ENCODE data around the gene GRIK2.

The GRIK2 gene

DNA sequence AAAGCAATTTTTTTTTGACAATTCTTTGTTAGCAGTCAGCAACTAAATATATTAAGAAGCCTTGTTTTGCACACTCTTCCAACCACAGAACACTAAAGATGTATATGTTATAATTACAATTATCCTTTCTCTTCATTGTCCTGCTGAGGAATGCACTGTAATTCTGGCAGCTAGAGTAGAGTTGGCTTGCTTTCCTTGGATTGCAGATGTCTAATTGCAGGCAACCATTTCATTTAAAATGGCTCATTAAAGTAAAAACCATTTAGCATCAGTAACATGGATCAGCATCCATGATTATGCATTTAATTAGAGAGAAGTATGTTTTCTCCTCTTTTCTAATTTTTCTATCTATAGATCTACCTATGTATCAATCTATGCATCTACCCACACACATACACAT is 335.4 kb downstream of the GRIK2 start:
- DNase-seq = no peak

DNA sequence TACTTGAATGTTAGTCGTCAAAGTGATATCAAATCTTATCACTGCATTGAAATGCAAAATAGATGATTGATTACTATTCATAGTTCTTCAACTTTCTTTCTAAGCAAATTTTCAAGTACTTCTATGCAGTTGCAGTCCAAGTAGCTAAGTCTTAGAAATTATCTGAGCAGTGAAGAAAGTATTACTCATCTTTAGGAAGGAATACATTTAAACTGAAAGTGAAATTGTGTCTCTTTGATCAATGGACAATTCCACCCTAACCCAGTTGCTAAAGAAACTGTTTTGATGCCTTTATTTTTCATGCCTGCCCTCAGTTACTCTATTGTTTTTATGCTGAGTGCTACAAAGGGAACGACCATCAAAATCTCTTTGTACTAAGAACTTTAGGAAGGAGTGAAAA is 337.4 kb downstream of the GRIK2 start:
- DNase-seq = no peak

GRCh38 chr6:101733899-101734298 is 340.4 kb downstream of the GRIK2 start:
- no peak for DNase-seq

DNA sequence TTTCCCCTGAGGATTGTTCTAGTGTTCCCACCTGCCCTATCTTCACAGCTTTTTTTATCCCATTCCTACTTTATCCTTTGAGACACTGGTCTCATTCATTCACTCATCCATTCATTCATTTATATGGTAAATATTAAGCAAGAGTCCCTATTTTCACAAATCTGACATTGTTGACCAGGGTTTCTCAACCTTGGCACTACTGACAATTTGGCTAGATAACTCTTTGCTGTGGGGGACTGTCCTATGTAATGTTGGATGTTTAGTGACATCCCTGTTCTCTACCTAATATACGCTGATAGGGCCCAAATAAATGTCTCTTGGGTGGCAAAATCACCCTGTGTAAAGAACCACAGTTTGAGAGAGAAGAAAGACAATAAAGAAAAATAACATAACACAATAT is 345.0 kb downstream of the GRIK2 start:
- DNase-seq = no peak

GRCh38 chr6:101740631-101741030 is 347.1 kb downstream of the GRIK2 start:
- DNase-seq = no peak

DNA sequence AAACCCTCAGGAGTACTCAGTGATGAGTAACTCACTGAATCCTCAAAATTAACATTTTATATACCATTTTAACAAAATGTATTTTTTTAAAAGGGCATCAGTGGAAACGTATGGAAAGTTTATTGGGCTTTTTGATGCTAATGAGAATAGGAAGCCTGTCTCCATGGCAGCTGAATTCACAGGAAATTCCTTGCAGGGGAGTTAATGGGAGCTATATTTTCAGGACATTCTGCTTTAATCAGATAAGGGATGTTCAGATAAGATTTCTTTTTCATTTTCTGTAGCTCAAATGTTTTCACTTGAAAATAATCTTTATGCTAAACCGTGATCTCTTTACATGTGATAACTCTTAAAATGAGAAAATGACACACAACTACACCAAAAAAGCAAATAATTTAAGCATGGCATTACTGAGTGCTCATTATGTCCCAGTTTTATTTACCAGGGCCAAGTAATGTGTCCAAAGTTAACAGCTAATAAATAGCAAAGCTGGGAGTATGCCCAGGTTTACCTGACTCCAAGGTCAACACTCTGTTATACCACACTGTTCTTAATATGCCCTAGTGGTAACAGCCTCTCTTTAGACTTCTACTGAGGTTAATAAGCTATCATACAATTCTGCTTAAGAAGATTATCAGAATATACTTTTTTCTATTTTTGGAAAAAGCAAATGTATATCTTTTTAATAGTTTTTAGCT is 348.1 kb downstream of the GRIK2 start:
- DNase-seq = no peak

DNA sequence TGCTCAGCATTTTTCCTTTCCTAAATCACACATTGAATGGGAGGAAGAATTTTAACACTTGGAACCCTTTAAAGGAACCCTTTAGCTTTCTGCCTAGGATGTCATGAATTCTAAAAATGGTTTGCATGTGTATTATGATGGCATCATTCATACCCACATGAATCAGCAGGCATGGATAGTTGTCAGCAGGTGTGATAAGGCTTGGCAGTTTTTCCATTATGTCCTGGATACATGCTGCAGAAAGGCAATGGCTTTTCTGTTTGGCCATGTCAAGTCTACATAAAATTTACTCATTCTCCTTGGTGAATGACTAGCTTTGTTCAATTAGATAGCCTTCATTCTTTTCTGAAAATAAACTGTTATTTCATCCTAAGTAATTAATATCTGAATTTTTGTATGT is 353.7 kb downstream of the GRIK2 start:
- no peak for DNase-seq

GRCh38 chr6:101747716-101748115 is 354.2 kb downstream of the GRIK2 start:
- DNase-seq = no peak

GRCh38 chr6:101755931-101756330 is 362.4 kb downstream of the GRIK2 start:
- no peak for DNase-seq

DNA sequence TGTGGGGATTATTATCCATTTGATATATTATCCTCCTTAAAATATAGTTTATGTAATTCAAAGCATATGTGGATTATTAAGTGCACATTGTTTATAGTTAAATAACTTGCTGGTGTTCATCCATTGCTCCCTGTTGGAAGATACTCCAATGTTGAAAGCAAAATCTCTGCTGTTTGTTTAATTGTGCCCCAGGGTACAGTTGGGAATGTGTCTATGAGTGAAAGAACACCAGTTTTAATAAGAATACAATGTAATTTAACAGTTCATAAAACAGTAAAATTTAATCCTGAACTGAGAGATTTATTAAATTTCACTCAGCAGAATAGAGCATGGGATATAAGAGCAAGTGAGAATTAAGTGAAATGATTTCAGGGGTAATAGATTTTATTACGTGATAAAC is 364.9 kb downstream of the GRIK2 start:
- no peak for DNase-seq

GRCh38 chr6:101760843-101761621 is 367.5 kb downstream of the GRIK2 start:
- DNase-seq = no peak

- DNase-seq = no peak
These were observed 369.3 kb downstream of the GRIK2 start for GRCh38 chr6:101762851-101763250.

DNA sequence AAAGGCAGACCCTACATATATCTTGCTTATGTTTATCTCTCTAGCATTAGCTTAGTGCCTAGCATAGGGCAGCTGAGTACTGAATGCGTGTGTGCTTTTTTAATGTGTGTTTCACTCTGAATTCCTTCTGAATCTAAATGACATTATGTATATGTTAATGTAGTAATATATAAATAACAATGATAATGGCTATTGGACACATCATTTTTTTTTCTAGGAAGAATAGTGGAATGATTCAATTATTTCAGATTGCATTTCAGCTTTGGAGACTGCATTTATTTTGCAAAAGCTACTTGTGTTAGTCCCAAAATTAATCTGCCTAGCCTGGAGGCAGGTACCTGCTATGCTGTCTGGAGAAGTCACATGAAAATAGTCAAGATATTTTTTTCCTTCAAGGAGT is 371.8 kb downstream of the GRIK2 start:
- DNase-seq = no peak

DNA sequence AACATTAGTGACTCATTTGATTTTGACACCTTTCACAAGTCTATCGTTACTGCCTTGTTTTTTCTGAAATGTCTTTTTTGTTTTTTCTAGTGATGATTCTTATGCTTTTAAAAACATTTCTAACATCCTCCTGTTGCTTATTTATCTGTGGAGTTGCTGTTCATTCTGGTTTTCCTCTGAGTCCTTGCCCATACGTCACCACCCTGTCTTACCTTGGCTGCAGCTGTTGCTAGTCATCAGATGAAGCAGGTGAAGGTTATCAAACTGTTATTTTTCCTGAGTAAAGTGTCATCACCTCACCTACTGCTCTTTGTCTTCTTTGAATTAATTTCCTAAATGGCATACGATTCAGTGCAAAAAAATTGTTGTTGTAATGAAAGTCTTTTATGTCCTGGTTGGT is 376.6 kb downstream of the GRIK2 start:
- no peak for DNase-seq

DNA sequence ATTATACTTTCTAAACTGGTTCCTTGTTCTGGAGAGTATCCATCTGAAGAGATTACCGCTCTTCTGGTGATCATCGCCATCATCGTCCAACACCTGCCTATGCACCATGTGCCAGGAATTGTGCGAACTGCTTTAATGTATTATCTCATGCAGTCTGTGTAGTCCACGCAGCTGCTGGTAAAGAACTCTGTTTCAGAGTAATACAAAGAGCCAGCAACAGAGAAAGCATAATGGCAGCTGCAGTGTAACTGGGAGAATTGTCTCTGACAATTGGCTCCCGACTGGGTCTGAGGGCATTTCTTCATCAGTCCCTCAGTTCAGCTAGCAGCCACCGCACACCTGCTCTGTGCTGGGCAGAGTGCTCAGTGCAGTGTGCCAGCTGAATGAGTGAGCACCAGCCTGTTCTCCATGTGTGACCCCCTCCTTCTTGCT is 383.4 kb downstream of the GRIK2 start:
- no peak for DNase-seq

GRCh38 chr6:101777646-101778045 is 384.1 kb downstream of the GRIK2 start:
- no peak for DNase-seq

DNA sequence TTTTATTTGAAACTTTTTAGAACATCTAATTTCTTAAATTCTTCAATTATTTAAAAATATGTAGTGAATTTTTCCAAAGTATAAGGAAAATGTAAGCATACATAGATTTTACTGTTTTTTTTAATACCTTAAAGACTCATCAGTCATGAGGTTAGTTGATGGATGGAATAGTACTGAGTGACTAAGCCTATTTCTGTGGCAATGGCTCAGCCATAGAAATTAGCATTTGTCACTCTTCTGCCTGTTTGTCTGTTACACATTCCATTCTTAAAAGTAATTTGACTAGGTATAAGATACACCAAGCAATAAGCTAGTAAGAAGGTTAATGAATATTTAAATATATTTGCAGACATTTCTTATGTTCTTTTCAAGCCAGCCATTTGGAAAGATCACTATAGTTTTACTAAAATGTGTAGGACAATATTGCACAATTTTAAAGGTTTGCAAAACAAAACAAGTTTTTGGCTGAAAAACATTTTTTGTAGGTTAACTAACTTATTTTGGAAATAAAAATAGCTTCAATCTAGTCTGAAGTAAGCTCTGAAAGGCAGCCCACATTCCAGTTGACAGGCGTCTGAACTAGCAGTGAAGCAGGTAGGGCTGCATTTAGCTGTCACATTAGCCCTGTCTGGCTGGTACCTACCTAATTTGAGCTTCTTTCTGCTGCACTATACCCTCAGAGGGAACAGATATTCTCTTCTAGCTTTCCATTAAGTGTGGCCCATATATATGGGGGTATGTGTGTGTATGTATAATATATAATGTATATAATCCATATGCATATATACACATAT is 385.7 kb downstream of the GRIK2 start:
- no peak for DNase-seq

GRCh38 chr6:101783287-101783686 is 389.8 kb downstream of the GRIK2 start:
- DNase-seq = no peak

DNA sequence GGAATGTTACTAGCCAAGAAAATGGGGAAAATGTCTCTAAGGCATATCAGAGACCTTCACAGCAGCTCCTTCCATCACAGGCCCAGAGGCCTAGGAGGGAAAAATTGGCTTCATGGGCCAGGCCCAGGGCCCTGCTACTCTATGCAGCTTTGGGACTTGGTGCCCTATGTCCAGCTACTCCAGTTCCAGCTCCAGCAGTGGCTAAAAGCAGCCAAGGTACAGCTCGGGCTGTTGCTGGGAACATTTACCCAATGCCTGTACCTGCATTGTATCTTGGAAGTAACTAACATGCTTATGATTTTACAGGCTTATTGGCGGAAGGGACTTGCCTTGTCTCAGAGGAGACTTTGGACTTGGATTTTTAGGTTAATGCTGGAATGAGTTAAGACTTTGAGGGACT is 390.6 kb downstream of the GRIK2 start:
- no peak for DNase-seq

- no peak for DNase-seq
These were observed 406.0 kb downstream of the GRIK2 start for GRCh38 chr6:101799531-101799930.

DNA sequence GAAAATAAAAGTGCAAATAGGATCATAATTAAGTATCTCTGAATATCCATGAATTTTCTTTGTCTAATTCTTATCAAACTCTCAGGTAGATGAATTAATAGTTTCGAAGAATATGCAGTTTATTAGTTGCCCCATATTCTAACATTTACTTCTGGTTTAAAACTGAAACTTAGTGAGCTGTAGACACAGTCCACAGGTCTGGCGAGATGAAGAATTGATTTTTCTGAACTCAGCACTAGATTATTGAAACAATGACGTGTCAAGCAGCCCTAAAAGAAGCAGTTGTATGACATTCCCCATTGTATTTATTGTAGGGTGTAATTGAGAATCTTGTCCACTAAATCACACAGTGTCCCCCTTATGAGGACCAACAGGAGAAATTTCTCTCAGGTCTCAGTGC is 407.1 kb downstream of the GRIK2 start:
- DNase-seq = no peak

GRCh38 chr6:101803136-101803535 is 409.6 kb downstream of the GRIK2 start:
- no peak for DNase-seq

DNA sequence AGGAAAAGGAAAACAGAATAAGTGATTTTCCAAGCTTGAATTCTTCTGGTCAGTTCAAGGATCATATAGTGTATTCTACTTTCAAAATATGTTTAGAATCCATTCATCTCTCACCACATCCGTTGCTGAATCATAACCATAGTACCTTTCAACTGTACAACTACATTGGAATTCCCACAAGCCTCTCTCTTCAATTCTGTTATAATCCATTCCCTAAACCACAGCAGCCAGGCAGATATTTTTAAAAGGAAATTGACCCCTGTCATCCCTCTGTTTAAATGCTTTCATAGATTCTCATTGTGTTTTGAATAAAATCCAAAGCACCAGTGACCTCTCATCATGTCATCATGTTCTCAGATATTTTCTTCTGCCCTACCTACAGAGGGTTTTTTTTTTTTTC is 412.7 kb downstream of the GRIK2 start:
- no peak for DNase-seq

GRCh38 chr6:101811108-101811507 is 417.6 kb downstream of the GRIK2 start:
- DNase-seq = no peak

Data from stimulated activated CD4-positive, alpha-beta T cell treated with anti-CD3 and anti-CD28 coated beads, Interleukin-4, amount 100 ng/mL, for 1 hour (primary cell).